ENCODE measurements around the gene VWA2.

DNA sequence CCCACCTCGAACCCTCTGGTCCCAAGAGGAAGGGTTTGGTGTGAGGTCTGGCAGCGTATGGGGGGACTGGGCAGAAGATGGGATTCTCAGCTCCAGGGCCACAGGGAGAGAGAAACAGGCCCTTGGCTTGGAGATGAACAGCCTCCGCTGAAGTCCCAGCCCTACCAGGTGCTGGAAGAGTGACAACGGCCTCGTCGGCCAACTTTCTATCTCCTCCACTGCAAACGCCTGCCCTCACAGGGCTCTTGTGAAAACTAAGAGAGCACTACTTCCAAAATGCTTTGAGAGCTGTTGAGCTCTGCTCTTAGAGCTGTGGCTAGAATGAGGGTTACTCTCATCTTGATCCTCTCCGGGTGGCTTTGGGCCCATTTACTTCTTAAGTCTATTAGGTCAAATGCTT is 101.8 kb downstream of the VWA2 start:
- TF ChIP-seq, protein P1, sequence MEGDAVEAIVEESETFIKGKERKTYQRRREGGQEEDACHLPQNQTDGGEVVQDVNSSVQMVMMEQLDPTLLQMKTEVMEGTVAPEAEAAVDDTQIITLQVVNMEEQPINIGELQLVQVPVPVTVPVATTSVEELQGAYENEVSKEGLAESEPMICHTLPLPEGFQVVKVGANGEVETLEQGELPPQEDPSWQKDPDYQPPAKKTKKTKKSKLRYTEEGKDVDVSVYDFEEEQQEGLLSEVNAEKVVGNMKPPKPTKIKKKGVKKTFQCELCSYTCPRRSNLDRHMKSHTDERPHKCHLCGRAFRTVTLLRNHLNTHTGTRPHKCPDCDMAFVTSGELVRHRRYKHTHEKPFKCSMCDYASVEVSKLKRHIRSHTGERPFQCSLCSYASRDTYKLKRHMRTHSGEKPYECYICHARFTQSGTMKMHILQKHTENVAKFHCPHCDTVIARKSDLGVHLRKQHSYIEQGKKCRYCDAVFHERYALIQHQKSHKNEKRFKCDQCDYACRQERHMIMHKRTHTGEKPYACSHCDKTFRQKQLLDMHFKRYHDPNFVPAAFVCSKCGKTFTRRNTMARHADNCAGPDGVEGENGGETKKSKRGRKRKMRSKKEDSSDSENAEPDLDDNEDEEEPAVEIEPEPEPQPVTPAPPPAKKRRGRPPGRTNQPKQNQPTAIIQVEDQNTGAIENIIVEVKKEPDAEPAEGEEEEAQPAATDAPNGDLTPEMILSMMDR (IDR thresholded peaks at IDR 0.05) = no peak
- TF ChIP-seq POLR2A (IDR thresholded peaks at IDR 0.05; ENCODE audit: low read depth) (no peak), EP300 (IDR thresholded peaks at IDR 0.05) (no peak), POLR2AphosphoS5 (IDR thresholded peaks at IDR 0.05) (no peak)
